ENCODE measurements around the gene GMPPA.
A peak's percentile ranks its signal among the peaks of the same experiment; 100 is the strongest.

Gene GMPPA

DNA sequence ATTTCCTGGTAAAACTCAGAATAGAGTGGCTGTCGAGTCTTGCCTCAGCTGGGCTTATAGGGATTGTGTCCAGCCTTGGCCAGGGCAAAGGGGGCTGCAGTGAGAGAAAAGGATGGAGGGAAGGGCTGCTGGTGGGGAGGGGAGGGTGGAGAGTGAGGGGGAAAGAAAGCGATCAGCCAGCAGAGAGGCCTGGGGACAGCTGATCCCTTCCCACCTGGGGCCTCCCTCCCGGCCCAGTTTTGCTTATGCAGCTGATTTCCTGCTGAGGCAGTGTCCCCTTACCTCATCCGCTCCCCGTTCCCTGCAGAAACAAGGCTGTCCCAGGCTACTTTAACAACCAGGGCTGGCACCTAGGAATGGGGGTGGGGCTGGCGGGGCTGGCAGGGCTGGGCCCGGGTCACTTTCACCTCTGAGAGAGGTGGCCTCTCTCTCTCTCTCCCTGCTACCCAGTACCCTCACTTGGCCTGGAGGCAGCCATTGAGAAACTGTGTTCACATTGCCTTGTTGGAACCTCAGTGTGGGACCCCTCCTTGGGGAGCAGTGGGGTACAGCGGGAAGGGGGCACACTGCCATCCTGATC is 12.2 kb upstream of the GMPPA start:
- DNase-seq: no peak

GRCh38 chr2:219488149-219488843 is 10.4 kb upstream of the GMPPA start:
- DNase-seq: no peak

DNA sequence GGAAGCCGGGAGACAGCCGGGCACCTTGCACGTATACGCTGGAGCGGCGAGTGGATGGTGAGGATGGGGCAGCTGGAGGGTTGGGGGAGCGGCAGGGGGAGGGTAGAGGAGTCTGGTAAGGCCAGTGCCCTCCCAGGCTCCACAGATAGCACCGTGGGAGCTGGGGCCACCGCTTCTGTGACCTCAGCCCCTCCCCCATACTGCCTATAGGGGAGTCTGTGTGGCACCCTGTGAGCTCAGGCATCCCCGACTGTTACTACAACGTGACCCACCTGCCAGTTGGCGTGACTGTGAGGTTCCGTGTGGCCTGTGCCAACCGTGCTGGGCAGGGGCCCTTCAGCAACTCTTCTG is 9.9 kb upstream of the GMPPA start:
- no peak for DNase-seq

DNA sequence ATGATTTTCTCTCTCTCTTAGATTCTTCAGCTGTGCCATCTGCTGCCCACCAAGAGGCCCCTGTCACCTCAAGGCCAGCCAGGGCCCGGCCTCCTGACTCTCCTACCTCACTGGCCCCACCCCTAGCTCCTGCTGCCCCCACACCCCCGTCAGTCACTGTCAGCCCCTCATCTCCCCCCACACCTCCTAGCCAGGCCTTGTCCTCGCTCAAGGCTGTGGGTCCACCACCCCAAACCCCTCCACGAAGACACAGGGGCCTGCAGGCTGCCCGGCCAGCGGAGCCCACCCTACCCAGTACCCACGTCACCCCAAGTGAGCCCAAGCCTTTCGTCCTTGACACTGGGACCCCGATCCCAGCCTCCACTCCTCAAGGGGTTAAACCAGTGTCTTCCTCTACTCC is 9.4 kb upstream of the GMPPA start:
- no peak for DNase-seq

DNA sequence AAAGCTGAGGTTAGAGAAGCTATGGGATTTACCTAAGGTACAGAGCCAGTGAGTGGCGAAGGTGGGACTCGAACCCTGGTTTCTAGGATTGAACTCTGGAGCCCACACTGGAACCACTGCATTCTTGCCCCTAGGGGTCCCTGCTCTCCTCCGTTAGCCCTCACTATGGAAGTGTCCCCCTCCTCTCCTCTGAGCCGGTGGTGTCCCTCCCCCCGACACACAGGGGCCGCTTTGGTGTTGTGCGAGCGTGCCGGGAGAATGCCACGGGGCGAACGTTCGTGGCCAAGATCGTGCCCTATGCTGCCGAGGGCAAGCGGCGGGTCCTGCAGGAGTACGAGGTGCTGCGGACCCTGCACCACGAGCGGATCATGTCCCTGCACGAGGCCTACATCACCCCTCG is 8.5 kb upstream of the GMPPA start:
- no peak for DNase-seq

DNA sequence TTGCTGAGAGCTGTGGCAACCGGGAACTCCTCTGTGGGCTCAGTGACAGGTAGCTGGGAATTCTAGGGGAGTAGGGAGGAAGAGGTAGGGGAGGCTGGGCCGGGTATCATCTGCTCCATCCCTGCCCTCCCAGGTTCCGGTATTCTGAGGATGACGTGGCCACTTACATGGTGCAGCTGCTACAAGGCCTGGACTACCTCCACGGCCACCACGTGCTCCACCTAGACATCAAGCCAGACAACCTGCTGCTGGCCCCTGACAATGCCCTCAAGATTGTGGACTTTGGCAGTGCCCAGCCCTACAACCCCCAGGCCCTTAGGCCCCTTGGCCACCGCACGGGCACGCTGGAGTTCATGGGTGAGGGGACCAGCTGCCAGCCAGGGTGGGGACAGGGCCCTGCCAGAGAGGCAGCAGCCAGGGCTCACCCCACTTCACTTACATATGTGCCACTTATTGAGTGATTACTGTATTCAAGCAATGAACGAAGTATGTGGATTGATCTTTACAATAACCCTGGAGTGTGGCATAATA is 8.0 kb upstream of the GMPPA start:
- DNase-seq: no peak

DNA sequence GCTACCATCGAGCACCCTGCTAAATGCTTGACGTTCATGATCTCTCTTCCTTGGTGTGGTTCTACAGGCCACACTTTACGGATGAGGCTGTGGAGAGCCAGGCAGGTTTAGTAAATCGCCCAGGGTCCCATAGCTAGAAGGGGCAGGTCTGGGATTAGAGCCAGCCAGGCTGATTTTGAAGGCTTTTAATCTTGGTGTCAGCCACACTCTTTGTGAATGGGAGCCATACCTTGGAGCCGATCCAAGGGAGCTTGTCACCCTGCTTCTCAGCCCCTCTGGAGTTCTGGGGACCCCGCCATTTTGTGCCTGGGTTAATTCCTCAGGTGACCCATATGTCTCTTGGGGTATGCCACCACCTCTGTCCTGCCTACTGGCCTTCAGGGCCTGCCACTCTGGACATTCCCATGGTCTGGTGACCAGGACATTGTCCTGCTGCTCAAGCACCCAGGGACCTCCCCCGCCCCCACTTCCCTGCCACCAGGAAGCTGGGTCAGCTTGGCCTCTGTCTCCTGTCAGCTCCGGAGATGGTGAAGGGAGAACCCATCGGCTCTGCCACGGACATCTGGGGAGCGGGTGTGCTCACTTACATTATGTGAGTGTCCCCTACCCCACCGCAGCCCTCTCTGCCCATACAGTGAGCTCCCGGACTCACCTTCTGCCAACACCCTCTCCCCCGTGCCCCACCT is 7.3 kb upstream of the GMPPA start:
- no peak for DNase-seq

DNA sequence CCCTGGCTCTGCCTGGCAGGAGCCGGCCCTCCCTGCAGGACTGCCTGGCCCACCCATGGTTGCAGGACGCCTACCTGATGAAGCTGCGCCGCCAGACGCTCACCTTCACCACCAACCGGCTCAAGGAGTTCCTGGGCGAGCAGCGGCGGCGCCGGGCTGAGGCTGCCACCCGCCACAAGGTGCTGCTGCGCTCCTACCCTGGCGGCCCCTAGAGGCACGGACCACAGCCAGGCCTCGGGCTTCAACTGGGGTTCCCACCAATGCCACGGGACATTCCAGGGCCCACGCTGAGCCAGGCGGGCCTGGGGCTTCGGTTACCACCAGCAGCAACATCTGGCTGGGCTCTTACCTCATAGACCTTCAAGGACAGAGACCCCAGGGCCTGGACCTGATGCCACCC is 6.1 kb upstream of the GMPPA start:
- no peak for DNase-seq

DNA sequence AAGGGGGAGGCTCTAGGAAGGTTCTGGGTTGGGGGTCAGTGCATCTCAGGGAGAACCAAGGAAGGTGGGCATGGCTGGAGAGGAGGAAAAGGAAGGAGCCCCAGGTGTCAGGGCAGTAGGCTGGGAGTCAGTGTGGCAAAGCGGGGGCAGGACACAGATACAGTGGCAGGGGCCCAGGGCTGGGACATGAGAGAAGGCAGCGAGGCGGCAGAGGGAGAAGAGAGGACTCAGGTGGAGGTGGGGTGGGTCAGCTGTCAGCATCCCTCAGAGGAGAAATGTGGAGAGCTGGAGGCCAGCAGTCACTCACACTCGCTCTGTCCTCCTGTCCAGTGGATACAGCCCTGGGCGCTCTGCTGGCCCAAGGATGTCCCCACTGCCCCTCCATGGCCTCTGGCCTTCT is 5.6 kb upstream of the GMPPA start:
- no peak for DNase-seq

DNA sequence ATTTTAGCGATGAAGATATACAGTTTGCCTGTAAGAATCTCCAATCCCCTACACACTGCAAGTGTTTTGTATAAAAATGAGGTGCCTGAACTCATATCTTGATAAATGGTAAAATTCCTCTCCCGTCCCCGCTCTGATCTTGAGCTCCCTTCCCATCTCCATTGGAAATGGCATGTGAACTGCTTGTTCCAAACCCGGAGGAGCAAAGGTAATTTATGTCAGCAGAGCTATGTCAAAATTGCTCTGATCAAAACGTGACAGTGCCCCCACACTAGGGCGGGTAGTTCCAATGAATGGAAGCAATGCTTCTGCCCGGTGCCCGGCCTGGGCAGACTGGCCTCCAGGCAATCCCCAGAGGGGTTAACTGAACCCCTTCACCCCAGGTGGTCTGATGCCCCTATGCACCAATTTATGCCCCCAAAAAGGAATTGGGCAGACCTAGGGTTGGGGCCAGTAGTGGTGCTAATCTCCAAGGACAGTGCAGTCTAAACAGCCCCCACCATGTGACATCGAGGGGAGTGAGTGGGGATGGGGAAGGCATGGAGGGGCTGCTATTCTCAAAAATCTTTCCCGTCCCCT is 3.6 kb upstream of the GMPPA start:
- DNase-seq: no peak

DNA sequence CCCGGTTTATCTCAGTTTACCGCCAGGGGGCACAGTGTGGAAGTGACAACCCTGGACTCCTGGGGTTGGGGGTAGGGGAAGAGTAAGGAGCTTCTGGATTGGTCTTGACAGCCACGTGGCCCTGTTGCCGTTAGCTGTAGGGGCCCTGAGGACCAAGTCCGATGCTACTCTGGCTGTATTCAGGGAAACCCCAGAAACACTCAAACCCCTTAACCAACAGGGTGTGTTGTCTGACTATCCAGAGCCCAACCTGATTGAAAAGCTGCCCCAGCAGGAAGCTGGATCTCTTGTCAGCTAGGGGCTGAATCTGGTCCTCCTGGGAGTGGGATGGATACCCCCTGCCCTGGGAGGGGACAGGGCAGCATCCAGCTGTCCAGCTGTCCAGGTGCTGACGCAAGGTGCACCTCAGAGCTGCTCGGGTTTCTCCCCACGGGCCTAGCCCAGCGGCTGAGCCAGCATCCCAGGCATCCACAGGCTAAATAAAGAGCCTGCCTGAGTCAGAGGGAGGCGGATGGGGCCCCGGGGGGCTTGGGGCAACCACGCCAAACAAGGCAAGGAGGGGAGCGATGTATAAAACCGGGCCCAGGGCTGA is 3.1 kb upstream of the GMPPA start:
- peak; percentile 84 for DNase-seq

- no peak for DNase-seq
Measured at GRCh38 chr2:219496247-219496824, 2.4 kb upstream of the GMPPA start.

DNA sequence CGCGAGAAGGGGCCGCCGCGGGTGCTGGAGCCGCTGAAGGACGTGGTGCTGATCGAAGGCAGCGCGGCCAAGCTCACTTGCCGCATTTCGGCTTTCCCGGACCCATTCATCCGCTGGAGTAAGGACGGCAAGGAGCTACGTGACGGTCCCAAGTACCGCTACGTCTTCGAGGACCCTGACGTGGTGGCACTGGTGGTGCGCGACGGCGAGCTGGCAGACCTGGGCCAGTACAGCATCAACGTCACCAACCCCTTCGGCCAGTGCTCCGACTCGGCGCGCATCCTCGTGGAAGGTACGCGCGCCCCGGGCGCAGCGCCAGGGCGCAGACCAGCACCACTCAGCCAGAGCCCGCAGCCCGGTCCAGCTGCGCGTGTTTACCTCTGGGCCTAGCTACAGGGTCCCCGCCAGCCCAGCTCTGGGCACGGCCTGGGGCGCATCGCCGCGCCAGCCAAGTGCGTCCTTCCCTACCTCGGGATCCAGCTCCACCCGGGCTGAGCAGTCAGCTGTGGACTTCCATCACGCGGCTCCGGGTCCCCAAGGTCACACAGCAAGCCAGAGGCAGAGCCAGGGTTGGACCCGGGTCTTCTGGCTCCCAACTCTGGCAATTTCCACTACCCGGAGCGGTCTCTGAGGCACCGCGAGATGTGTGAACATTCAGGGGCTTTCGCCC is 1.7 kb upstream of the GMPPA start:
- DNase-seq: peak; percentile 17

DNA sequence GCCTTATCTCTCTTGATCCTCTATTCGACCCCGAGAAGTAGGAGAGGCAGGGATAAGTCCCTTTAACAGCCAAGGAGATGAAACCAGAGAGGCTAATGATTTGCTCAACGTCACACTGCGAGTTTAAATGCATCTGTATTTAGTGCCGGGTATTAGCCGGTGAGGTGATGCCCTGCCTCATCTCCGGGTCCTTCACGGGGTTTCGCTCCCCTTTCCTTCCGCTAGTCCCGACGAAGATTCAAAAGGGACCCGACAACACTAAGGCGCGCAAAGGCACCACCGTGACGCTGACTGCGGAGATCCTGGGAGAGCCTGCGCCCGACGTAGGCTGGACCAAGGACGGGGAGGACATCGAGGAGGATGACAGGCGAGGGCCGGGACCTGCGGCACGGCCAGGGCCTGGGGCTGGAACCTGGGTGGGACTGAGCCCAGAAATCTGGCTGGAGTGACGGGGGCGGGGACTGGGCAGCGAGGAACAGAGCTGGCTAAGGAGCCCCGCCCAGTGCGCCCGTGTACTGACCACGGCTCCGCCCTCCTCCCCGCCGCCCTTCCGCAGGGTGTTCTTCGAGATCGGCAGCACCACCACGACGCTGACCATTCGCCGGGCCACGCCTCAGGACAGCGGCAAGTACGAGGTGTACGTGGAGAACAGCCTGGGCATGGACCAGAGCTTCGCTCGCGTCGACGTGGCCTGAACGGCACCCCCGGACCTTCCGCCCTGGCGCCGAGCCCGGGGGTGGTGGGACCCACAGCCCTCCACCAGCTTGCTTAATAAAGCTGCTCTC is 1.0 kb upstream of the GMPPA start:
- DNase-seq: peak; percentile 63

DNA sequence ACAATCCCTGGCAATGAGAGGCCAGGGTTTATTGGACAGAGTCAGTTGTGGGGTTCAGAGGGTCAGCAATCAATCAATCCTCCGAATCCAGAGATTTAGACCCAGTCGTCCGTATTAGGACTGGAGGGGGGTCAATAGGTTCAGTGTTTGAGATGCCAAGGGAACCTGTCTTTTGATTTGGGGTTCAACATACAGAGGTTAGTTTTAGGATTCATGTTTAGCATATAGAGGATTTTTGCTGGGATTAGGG is 292 bp downstream of the GMPPA start:
- no peak for DNase-seq

DNA sequence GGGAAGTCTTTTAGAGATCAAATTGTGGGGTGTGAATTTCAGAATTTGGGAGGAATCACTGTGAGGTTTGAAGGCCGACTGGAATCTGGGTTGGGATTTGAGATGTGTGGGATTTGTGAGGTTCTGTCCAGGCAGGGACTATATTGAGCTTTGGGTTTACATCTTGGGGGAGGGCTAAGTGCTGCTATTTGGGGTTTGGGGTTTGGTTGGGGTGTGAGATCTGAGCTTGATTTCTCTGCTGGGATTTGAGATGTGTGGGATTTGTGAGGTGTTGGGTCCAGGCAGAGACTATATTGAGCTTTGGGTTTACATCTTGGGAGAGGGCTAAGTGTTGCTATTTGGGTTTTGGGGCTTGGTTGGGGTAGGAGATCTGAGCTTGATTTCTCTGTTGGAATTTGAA is 864 bp downstream of the GMPPA start:
- no peak for DNase-seq

- DNase-seq: peak; percentile 69
Measured at GRCh38 chr2:219500135-219500534, 1.4 kb downstream of the GMPPA start.

GRCh38 chr2:219501849-219502248 is 3.2 kb downstream of the GMPPA start:
- no peak for DNase-seq

- no peak for DNase-seq
Measured at GRCh38 chr2:219502618-219503017, 3.9 kb downstream of the GMPPA start.

DNA sequence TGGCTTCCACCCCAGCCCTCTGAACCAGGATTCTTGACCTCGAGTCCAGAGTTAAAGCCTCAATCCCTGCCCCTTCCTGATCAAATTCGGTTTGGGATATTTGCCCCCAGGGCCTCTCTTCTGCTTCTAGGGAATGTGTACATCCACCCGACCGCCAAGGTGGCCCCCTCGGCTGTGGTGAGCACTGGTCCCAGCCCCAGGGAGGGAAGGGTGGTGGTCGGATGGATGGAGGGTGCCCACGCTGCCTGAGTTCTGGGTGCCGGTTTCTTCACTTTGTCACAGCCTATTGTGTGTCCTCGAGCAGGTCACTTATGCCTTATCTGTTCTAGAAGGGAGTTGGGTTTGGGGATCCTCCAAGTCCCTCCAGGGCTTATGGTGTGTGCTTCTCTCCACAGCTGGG is 6.9 kb downstream of the GMPPA start:
- DNase-seq: no peak

DNA sequence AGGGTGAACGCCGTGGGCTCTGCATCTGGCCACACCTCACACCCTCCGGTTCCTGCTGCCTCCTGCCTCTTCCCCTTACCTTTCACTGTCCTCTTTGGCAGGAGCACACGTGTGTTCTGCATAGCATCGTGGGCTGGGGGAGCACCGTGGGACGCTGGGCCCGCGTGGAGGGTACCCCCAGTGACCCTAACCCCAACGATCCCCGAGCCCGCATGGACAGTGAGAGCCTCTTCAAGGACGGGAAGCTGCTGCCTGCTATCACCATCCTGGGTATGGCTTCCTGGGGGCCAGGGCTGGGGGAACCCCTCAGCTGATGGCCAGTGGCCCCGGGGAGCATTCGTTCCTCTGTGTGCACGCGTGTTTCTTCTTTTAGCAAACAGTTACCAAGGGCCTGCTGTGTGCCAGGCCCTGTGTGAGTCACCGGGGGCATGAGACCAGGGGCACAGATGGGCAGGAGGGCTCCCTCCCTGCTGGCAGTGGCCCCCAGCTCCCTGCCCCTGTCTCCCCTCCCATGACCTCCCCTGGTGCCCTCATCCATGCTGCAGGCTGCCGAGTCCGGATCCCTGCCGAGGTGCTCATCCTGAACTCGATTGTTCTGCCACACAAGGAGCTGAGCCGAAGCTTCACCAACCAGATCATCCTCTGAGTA is 7.6 kb downstream of the GMPPA start:
- DNase-seq: no peak
